Measurements from ENCODE around the gene KLHL29.

KLHL29 gene

GRCh38 chr2:23603156-23603555 lies 218.2 kb downstream of the KLHL29 start:
- H3K4me3 ChIP-seq (ENCODE audit: low read depth, low read length), result no peak overlapping the region
- TF ChIP-seq, protein P1, sequence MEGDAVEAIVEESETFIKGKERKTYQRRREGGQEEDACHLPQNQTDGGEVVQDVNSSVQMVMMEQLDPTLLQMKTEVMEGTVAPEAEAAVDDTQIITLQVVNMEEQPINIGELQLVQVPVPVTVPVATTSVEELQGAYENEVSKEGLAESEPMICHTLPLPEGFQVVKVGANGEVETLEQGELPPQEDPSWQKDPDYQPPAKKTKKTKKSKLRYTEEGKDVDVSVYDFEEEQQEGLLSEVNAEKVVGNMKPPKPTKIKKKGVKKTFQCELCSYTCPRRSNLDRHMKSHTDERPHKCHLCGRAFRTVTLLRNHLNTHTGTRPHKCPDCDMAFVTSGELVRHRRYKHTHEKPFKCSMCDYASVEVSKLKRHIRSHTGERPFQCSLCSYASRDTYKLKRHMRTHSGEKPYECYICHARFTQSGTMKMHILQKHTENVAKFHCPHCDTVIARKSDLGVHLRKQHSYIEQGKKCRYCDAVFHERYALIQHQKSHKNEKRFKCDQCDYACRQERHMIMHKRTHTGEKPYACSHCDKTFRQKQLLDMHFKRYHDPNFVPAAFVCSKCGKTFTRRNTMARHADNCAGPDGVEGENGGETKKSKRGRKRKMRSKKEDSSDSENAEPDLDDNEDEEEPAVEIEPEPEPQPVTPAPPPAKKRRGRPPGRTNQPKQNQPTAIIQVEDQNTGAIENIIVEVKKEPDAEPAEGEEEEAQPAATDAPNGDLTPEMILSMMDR (IDR thresholded peaks at IDR 0.05; ENCODE audit: borderline replicate concordance, insufficient read depth, low read depth, low read length), result no peak

DNA sequence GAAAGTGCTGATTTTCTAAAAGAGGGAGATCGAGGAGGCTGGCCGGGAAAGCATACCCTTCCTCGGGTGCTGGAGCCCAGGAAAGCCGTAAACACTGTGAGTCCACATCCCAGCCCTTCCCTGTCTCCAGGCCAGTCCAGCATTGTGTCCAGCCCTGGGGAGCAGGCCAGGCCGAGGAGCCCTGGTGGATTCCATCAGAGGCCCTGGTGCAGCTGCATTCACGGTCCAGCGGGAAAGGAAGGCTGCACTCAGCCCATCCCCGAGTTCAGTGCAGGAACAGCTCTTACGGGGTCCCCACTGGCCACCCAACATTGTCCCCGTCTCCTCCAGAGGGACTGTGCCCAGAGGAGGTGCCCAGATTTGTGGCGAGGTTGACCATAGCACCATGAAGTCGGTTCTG lies 218.6 kb downstream of the KLHL29 start:
- no peak overlapping the region for H3K4me3 ChIP-seq (ENCODE audit: low read depth, low read length)
- TF ChIP-seq, protein P1 (IDR thresholded peaks at IDR 0.05; ENCODE audit: borderline replicate concordance, insufficient read depth, low read depth, low read length), result no peak

DNA sequence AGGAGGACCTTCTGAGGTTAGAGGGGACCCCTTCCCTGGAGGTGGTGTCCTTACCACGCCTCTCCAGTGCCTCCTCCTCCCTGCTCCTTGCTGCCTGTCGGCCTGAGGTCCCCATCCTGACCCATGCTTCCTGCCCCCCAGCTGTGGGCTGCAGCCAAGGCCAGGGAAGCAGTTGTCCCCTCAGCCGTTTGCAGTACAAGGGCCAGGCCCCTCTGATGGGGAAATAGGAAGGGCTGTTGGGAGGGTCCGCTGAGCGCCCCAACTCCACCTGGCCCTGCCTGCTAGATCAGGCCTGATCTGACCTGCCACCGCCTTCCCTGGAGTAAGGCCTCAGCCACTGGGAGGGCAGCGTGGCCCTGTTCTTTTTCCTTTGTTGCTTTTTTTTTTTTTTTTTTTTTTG lies 219.8 kb downstream of the KLHL29 start:
- H3K4me3 ChIP-seq (ENCODE audit: low read depth, low read length), result no peak overlapping the region
- TF ChIP-seq, protein P1 (IDR thresholded peaks at IDR 0.05; ENCODE audit: borderline replicate concordance, insufficient read depth, low read depth, low read length), result no peak

DNA sequence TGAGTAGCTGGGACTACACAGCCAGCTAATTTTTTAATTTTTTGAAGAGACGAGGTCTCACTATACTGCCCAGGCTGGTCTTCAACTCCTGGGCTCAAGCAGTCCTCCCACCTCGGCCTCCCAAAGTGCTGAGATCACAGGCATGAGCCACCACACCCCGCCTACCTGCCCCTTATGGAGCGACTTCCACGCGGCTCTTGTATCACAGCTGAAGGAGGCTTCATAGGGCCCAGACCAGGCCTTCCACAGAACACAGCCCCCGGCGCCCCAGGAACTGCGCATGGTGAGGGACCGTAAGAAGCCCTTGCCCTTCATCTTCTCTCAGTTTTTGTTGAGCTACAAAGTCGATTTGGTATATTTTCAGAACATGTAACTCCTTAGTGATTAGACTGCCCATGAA lies 220.3 kb downstream of the KLHL29 start:
- H3K4me3 ChIP-seq (ENCODE audit: low read depth, low read length), result no peak overlapping the region
- TF ChIP-seq, protein P1 (IDR thresholded peaks at IDR 0.05; ENCODE audit: borderline replicate concordance, insufficient read depth, low read depth, low read length), result no peak

DNA sequence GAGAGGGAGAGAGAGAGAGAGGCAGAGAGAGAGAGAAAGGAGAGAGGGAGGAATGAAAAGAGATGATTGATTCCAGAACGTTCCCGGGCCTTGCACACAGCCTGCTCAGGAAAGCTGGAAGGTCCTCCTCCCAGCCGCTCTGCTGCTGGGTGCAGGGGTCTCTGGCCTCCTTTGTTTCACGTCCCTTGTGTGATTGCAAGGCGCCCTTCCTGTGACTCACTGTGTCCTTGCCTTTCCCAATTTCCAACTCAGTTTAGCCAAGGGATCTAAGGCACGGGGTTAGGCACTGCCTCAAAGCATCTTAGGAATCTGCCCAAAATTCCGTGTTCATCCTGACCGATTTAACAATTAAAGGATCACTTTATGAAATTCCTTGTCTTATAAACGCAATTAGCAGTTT lies 221.2 kb downstream of the KLHL29 start:
- TF ChIP-seq, protein P1 (IDR thresholded peaks at IDR 0.05; ENCODE audit: borderline replicate concordance, insufficient read depth, low read depth, low read length), result no peak
- no peak overlapping the region for H3K4me3 ChIP-seq (ENCODE audit: low read depth, low read length)

- H3K4me3 ChIP-seq (ENCODE audit: low read depth, low read length), result no peak overlapping the region
- TF ChIP-seq, protein P1 (IDR thresholded peaks at IDR 0.05; ENCODE audit: borderline replicate concordance, insufficient read depth, low read depth, low read length), result no peak
These were observed 222.0 kb downstream of the KLHL29 start for GRCh38 chr2:23606968-23607367.

- H3K4me3 ChIP-seq (ENCODE audit: low read depth, low read length), result no peak overlapping the region
- TF ChIP-seq, protein P1 (IDR thresholded peaks at IDR 0.05; ENCODE audit: borderline replicate concordance, insufficient read depth, low read depth, low read length), result no peak
These were observed 222.9 kb downstream of the KLHL29 start for GRCh38 chr2:23607925-23608324.
